ENCODE data around the gene ZNF195.

GRCh38 chr11:3367221-3367620 lies 11.7 kb downstream of the ZNF195 start:
- TF ChIP-seq, protein P1, sequence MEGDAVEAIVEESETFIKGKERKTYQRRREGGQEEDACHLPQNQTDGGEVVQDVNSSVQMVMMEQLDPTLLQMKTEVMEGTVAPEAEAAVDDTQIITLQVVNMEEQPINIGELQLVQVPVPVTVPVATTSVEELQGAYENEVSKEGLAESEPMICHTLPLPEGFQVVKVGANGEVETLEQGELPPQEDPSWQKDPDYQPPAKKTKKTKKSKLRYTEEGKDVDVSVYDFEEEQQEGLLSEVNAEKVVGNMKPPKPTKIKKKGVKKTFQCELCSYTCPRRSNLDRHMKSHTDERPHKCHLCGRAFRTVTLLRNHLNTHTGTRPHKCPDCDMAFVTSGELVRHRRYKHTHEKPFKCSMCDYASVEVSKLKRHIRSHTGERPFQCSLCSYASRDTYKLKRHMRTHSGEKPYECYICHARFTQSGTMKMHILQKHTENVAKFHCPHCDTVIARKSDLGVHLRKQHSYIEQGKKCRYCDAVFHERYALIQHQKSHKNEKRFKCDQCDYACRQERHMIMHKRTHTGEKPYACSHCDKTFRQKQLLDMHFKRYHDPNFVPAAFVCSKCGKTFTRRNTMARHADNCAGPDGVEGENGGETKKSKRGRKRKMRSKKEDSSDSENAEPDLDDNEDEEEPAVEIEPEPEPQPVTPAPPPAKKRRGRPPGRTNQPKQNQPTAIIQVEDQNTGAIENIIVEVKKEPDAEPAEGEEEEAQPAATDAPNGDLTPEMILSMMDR (IDR thresholded peaks at IDR 0.05): no peak
- no peak for TF ChIP-seq POLR2A (IDR thresholded peaks at IDR 0.05)

All from Peyer's patch (tissue), 4 donors.